ENCODE data around the gene TTC7B. TPM values are rescaled to one million over a fixed set of nuclear protein-coding genes. Genes with fewer than 3 reads are reported as not detected.

Gene TTC7B
- total and polyA plus RNA-seq, 12 donors = 10.0 to 58.4 (median 24.7) TPM

GRCh38 chr14:90606434-90606833 lies 209.8 kb downstream of the TTC7B start:
- no peak for DNase-seq

GRCh38 chr14:90605430-90605829 lies 210.8 kb downstream of the TTC7B start:
- H3K27me3 ChIP-seq = no peaks in the 10 kb centered on the region
- H3K9me3 ChIP-seq (replicated peaks in 1 of 3) = no peaks in the 10 kb centered on the region
- WGBS, 4 donors = 80 to 84% (median 82%) methylated on average over 6 of the region's 6 CpGs
- intact Hi-C loops (cut with DNase I) = no loop called here
- no peaks in the 10 kb centered on the region for H3K36me3 ChIP-seq (replicated peaks in 1 of 2)
- H3K4me3 ChIP-seq = no peak overlapping the region
- no peak overlapping the region for H3K27ac ChIP-seq
- TF ChIP-seq POLR2A (IDR thresholded peaks at IDR 0.05) (no peak), CTCF (IDR thresholded peaks at IDR 0.05) (no peak)
- DNase-seq = no peak
- no peaks in the 10 kb centered on the region for H3K4me1 ChIP-seq (replicated peaks in 1 of 2)

More at GRCh38 chr14:90606434-90606833, 209.8 kb downstream of the TTC7B start:
- 87 to 98% (median 91%) methylated on average over 2 of the region's 2 CpGs for WGBS, 4 donors
- Histone ChIP-seq H3K9me3 (replicated peaks in 1 of 3) (no peaks in the 10 kb centered on the region), H3K27ac (no peak overlapping the region), H3K4me3 (no peak overlapping the region), H3K27me3 (no peaks in the 10 kb centered on the region), H3K36me3 (replicated peaks in 1 of 2) (no peaks in the 10 kb centered on the region), H3K4me1 (replicated peaks in 1 of 2) (no peaks in the 10 kb centered on the region)
- no peak for TF ChIP-seq POLR2A (IDR thresholded peaks at IDR 0.05)
- no peak for TF ChIP-seq CTCF (IDR thresholded peaks at IDR 0.05)
- intact Hi-C loops (cut with DNase I) = no loop called here

- Histone ChIP-seq H3K9me3 (replicated peaks in 1 of 3) (no peaks in the 10 kb centered on the region), H3K27me3 (no peaks in the 10 kb centered on the region), H3K4me1 (replicated peaks in 1 of 2) (peaks cover 4 to 7% of the 10 kb centered on the region in 2 donors), H3K4me3 (no peak overlapping the region), H3K27ac (no peak overlapping the region), H3K36me3 (replicated peaks in 1 of 2) (no peaks in the 10 kb centered on the region)
- DNase-seq = no peak
- intact Hi-C loops (cut with DNase I) = no loop called here
- TF ChIP-seq CTCF (IDR thresholded peaks at IDR 0.05) (no peak), POLR2A (IDR thresholded peaks at IDR 0.05) (no peak)
- 63 to 83% (median 77%) methylated on average over 6 of the region's 6 CpGs for WGBS, 4 donors
Measured at GRCh38 chr14:90604356-90604755, 211.9 kb downstream of the TTC7B start.

GRCh38 chr14:90603841-90604240 lies 212.4 kb downstream of the TTC7B start:
- no peak for DNase-seq
- 86 to 93% (median 88%) methylated on average over 3 of the region's 3 CpGs for WGBS, 4 donors

More at GRCh38 chr14:90603841-90604240, 212.4 kb downstream of the TTC7B start:
- no peaks in the 10 kb centered on the region for H3K27me3 ChIP-seq
- H3K27ac ChIP-seq = no peak overlapping the region
- no peaks in the 10 kb centered on the region for H3K36me3 ChIP-seq (replicated peaks in 1 of 2)
- no peaks in the 10 kb centered on the region for H3K9me3 ChIP-seq (replicated peaks in 1 of 3)
- intact Hi-C loops (cut with DNase I) = no loop called here
- H3K4me1 ChIP-seq (replicated peaks in 1 of 2) = peaks cover 4 to 9% of the 10 kb centered on the region in 2 donors
- H3K4me3 ChIP-seq = no peak overlapping the region
- TF ChIP-seq CTCF (IDR thresholded peaks at IDR 0.05) = no peak
- TF ChIP-seq POLR2A (IDR thresholded peaks at IDR 0.05) = no peak

Measured in adrenal gland (tissue), 12 donors.